HG03575 (cell line): ENCODE data around the gene PIP4K2B.
"Not testable (repeated sequence)": the region's sequence is repeated elsewhere in the genome, so short reads cannot be mapped to it uniquely, and the experiment has no call there.

ENCODE experiments used
- ATAC-seq: cut with Tn5 transposase; IDR thresholded peaks from one replicate; pipeline ENCODE4 v1.9.1; 2021; ENCODE audit not compliant: unreplicated experiment, insufficient number of reproducible peaks, low FRiP score; ENCODE audit errors: extremely low read depth

Gene PIP4K2B

DNA sequence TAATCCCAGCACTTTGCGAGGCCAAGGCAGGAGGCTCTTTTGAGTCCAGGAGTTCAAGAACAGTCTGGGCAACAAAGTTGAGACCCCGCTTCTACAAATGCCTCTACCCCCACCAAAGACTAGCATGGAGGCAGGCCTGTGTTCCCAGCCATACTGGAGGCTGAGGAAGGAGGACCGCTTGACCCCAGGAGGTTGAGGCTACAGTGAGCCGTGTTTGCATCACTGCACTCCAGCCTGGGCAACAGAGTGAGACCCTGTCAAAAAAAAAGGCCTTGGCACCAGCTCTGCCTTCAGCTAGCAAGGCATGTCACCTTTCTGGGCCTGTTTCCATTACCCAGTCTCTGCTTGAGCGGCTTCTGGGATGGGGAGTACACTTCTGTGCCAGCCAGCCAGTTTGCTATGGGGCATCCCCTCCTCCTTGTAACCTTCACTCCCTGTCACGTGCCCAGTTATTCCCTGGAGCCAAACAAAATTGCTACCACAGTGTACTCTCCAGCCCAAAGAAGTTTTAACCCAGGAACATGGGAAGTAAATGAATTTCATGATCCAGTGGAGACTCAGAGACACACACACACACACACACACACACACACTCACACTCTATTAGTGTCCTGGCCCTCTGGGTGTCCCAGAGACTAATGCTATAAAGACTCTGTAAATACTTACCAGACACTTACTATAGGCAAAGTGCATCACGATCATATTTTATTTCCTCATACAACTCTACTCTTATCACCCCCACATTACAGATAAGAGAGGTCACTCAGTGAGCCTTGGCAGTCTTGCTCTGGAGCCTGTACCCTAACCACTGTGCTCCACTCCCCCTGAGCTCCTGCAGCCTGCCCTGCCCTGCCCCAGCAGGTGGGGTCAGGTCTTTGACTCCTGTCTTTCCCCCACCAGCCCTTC, 66.7 kb downstream of the PIP4K2B start:
- no peak for ATAC-seq

DNA sequence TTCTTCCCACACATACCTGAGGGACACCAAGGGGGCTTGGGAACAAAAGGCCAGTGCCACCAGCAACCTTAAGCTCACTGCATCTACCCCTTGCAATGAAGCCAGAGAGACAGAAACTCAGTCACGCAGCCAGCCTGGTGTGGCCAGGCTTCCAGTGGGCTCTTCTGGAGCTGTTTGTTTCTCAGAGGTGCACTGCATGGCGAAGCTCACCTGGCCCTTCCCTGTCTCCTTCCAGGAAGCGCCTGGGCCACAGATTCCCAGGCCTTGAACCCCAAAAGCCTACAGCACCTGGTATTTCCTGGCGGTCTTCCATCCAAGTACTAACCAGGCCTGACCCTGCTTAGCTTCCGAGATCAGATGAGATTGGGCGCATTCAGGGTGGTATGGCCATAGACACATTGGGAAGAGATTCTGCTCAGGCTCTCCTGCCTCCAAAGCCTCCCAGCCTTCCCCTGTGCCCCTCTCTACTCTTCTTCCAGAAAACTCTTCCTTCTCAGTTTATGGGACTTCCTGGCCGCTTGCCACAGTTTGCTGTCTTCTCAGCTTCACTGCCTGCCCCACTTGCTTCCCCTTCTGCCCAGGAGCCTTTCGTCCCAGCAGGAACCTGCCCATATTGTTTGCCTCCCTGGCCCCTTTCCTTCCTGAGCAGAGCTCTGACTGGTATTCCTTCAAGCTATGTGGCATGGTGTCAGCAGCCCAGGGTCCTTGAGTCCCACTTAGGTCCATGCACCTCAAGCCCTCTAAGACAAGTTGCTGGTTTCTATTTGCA, 67.6 kb downstream of the PIP4K2B start:
- ATAC-seq = no peak

DNA sequence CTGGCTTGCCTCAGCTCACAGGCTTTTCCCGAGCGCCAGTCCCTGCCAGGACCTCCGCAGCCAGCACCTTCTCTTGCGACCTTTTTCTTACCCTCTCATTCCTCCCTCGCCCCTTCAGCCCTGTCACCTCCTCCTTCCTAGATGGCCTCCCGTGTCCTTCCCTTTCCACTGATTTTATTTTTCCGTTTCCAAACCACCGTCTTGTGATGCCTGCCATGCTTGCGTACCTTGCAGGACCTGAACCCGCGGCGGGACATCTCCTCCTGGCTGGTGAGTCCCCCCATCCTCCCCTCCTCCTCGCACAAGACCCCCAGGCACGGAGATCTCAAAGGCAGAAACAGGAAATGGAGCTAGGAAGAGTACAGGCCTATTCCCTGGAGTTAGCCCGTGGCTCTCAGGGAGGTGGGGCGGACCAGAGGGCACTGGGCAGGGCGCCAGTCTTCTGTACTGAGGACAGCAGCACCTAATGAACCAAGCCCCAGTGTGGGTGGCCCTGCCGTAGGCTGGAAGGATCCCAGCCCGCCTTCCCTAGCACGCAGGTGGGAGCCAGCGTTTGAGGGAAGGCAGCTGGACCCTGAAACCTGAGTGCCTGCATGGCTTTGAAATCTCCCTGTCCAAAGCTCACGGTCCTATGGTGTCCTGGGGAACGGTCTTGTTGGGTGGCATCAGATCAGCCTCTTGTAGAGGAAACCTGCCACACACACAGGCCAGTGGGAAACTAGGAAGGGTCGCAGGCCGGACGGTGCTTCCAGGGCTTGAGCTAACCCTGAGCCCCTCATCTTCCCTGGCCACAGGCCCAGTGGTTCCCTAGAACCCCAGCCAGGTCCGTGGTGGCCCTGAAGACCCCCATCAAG, 68.6 kb downstream of the PIP4K2B start:
- no peak for ATAC-seq

DNA sequence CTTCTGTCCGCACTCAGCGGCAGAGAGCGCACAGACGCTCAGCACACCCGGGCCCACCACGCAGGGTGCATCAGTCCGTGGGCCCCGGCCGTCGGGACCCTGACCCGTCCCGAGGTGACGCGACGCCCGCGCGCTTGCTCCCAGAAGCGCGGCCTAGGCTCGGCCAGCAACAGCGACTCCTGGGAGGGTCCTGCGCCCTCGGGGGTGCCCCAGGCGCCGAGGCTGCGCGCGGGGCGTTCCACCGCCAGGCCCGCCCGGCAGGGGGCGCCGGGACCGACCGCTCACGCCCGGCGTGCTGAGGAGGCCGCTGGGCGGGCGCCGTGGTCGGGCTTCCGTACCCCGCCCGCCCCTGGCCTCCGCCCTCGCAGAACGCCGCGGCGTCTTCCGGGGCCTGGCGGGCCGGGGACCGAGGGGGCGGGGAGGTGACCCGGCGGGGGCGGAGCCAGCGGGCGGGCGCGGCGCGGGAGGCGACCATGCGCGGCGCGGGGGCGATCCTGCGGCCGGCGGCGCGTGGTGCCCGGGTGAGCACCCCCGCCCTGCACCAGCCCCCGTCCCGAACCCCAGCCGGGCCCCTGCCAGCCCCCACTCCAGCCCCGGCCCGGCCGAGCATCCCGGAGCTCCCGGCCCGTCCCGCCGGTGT, 69.3 kb downstream of the PIP4K2B start, which contains the start of gene CISD3:
CISD3 (plus strand) TSS at position 456 of the 640 bp plus-strand sequence; CDS start at position 474, 18 bp downstream.
- ATAC-seq = no peak

DNA sequence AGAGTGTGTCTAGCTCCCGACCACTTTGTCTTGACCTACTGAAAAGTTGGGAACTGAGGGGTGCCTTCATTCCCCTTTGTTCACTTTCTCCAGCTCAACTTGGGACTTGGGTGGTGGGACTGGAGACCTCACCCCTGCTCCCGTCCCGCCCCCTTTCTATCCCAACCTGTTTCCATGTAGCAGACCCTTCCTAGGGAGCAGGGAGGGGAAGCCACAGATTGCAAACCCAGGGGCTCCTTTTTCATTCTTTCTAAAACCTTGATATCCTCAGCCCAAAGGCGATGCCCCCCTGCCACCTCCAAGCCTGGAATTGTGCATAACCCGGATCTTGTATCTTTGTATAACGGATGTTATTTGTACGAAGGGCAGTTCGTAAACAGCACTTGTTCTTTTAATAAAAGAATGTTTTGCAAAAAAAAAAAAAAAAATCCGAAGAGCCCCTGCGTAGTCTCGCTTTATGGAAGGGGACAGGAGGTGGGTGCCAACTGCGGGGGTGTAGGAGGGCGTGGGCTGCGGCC, 69.9 kb downstream of the PIP4K2B start:
- no peak for ATAC-seq

DNA sequence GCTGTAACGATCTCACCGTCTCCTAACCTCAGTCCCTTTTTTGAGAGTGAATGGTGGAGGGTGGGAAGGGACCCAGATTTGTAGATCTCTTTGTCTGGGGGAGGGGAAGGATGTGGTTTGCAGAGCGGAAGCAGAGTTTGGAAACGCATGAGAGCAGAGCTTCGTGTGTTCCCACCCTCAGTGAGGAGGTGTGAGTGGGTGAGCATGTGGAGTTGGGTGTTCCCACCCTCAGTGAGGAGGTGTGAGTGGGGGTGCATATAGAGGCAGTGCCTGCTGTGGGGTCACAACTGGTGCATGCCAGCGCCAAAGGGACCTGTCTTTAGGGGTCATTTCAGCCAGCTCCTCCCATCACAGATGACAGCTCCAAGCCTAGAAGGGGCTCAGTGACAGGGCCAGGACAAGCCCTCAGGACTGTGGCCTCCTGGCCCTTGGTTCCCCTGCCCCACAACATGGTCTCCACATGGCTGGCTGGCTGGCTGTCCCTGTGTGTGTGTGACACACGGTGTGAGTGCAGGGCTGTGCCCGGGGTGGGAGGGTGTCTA, 71.0 kb downstream of the PIP4K2B start:
- no peak for ATAC-seq

DNA sequence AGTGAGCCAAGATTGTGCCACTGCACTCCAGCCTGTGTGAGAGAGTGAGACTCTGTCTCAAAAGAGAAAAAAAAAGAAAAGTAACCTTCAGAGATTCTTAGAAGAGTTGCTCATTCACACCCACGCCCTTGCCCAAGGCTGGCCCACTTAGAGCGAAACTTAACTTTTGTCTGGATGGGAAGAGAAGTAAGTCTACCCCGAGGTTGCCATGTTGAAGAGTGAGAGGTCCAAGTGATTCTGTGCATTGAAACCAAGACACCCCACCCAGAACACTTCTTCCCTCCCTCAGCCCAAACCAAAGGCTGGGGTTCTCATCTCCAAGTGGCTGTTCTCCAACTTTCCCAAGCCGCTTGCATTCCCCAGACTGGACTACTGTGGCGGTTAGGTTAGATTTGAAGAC, 71.6 kb downstream of the PIP4K2B start:
- no peak for ATAC-seq

DNA sequence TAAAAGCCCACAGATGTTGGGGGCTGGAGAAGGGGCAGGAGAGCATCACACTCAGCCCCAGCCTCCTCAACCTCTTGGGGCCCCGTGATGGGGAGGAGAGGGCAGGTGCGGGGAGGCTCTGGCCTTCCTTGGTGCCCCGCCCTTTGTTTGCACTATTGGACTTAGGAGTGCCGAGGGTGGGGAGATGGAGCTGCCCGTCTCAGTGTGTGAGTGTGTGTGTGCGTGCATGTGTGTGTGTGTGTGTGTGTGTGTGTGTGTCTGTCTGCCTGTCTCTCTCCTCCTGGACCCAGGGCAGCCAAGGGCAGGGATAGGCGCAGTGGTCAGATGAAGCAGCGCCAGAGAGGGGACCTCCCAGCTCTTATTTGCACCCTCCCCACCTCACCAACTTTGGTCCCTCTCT, 73.2 kb downstream of the PIP4K2B start:
- ATAC-seq = not testable (repeated sequence)

DNA sequence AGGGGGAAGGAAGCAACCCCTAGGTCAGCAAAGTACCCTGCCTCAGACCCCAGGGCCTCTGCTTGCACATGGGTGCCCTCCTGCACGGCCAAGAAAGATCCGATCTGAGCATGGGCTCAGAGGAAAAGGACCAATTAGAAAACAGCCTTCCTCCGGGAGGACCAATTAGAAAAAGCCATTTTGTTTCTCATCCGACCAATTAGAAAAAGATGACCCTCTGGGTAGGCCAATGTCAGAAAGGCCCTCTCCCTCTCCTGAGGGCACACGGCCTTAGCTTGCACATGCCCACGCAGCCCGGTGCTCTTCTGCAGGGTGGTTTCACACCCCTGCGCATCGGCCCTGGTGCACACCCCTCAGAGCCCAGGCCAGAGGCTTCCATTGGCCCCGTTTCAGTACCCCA, 74.3 kb downstream of the PIP4K2B start:
- no peak for ATAC-seq

DNA sequence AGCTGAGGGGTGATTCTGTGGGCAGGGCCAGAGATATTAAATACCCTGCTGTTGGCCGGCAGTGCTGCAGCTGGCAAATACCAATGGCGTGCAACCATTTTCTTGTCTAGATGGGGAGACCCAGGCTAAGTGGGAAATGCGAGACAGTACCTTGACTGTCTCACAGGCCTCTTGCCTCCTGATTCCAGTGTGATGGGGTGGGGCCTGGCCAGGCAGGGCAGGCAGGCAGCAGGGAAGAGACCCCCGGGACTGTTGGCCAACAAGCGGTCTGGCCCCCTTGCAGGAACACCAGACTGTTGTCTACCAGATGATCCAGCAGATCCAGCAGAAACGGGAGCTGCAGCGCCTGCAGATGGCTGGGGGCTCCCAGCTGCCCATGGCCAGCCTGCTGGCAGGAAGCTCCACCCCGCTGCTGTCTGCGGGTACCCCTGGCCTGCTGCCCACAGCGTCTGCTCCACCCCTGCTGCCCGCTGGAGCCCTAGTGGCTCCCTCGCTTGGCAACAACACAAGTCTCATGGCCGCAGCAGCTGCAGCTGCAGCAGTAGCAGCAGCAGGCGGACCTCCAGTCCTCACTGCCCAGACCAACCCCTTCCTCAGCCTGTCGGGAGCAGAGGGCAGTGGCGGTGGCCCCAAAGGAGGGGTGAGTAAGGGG, 74.9 kb downstream of the PIP4K2B start:
- ATAC-seq = no peak

DNA sequence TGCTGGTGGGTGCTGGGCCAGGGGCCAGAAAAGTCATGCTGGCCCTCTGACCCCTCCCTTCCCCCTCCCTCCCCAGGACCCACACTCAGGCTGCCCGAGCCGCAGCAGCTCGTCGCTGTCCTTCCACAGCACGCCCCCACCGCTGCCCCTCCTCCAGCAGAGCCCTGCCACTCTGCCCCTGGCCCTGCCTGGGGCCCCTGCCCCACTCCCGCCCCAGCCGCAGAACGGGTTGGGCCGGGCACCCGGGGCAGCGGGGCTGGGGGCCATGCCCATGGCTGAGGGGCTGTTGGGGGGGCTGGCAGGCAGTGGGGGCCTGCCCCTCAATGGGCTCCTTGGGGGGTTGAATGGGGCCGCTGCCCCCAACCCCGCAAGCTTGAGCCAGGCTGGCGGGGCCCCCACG, 77.6 kb downstream of the PIP4K2B start:
- ATAC-seq = no peak

DNA sequence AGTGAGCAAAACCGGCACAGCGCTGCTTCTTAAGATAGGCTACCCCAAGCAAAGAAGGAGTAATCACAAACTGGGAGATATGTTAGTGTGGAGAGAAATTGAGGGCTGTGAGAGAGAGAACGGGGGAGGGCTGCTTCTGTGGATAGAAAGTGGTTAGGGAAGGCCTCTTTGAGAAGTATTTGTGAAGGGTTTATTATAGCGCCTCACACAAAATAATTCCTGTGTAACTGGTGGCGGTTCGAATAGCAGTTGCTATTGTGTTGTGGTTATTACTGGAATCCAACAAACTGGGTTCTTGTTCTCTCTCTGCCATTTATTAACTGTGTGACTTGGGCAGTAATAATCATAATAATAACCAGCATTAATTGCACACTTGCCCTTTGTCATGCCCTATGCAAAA, 78.4 kb downstream of the PIP4K2B start:
- ATAC-seq = no peak

DNA sequence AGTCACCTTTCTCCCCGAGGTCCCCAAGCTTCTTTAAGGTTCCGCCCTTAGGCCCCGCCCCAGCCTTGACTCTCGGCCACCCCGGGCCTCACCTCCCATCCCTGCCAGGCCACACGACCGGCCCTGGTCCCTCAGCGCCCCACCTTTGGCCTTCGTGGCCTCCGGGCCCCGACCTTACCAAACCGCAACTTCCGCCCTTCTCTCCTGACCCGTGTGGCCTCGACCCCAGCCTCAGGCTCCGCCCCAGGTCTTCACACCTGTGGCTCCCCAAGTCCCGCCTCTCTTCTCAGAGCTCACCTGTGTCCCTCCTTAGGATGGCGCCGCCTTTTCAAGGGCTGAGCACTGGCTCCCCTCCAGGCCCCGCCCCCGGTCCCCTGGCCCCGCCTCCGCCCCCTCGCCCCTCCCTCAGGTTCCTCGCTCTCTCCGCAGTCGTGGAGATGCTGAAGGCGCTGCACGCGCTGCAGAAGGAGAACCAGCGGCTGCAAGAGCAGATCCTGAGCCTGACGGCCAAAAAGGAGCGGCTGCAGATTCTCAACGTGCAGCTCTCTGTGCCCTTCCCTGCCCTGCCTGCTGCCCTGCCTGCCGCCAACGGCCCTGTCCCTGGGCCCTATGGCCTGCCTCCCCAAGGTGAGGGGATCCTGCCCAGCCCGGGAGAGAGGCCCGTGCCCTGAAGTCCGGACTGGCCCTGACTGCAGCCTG, 79.3 kb downstream of the PIP4K2B start:
- ATAC-seq = no peak

DNA sequence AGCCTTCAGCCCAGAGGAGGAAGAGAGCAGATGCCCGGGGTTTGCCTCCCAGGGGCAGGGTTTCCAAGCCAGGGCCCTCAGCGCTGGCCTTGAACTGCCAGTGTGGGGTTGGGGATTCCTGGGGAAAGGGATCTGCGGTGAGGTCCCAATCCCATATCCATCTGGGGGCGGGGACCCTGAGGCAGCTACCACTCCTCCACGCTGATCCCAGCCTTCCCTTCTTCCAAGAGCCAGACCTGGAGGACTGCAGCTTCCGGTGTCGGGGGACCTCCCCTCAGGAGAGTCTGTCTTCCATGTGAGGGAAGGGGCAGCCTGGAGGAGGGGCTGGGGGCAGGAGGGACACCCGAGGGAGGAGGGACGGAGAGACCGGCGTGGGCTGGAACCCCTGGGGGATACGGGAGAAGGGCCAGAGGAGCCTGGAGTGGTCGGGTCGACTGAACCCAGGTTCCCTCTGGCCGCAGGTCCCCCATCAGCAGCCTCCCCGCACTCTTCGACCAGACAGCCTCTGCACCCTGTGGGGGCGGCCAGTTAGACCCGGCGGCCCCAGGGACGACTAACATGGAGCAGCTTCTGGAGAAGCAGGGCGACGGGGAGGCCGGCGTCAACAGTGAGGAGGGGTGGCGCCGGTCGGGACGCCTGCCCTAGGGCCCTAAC, 79.9 kb downstream of the PIP4K2B start:
- ATAC-seq = no peak

DNA sequence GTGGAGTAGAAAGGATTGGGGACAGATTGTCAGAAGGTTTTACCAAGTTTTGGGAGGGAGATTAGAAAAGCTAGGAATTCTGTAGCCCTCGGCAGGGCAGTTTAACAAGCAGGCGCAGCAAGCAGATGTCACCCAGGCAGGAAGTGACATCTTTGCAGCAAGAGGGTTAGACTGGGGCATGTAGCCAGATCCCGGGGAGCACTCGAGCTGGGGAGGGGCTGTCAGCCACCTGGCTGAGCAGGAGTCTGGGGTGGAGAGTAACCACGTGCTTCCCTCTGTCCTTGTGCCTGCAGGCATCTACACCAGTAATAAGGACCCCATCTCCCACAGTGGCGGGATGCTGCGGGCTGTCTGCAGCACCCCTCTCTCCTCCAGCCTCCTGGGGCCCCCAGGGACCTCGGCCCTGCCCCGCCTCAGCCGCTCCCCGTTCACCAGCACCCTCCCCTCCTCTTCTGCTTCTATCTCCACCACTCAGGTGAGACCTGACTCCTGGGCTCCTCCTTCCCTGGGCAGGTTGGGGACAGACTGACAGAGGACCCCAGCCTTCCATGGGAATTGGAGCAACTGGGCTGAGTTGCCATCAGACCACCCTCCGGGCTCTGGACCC, 82.1 kb downstream of the PIP4K2B start:
- ATAC-seq = no peak

DNA sequence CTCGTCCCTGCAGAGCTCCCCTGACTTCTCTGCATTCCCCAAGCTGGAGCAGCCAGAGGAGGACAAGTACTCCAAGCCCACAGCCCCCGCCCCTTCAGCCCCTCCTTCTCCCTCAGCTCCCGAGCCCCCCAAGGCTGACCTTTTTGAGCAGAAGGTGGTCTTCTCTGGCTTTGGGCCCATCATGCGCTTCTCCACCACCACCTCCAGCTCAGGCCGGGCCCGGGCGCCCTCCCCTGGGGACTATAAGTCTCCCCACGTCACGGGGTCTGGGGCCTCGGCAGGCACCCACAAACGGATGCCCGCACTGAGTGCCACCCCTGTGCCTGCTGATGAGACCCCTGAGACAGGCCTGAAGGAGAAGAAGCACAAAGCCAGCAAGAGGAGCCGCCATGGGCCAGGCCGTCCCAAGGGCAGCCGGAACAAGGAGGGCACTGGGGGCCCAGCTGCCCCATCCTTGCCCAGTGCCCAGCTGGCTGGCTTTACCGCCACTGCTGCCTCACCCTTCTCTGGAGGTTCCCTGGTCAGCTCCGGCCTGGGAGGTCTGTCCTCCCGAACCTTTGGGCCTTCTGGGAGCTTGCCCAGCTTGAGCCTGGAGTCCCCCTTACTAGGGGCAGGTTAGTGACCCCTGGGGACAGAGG, 82.9 kb downstream of the PIP4K2B start:
- ATAC-seq = no peak
